Activated T-cell treated with anti-CD3 and anti-CD28 coated beads for 1 hour (primary cell): Measurements from ENCODE around the gene GIMAP2.
"Not testable (repeated sequence)": the region's sequence is repeated elsewhere in the genome, so short reads cannot be mapped to it uniquely, and the experiment has no call there.

ENCODE experiments used
- DNase-seq: peaks from one replicate; pipeline ENCODE4 v3.0.0-alpha.2; 2020; ENCODE audit warnings: low read depth

Gene GIMAP2

GRCh38 chr7:150676854-150677253, 8.7 kb upstream of the GIMAP2 start:
- not testable (repeated sequence) for DNase-seq

- DNase-seq: not testable (repeated sequence)
Observed at GRCh38 chr7:150678601-150679000, 6.9 kb upstream of the GIMAP2 start.

- DNase-seq: not testable (repeated sequence)
Observed at GRCh38 chr7:150680364-150680763, 5.1 kb upstream of the GIMAP2 start.

GRCh38 chr7:150686030-150686631, 625 bp downstream of the GIMAP2 start:
- no peak for DNase-seq

GRCh38 chr7:150688630-150689029, 3.1 kb downstream of the GIMAP2 start:
- DNase-seq: no peak

- DNase-seq: no peak
Observed at GRCh38 chr7:150695654-150696053, 10.1 kb downstream of the GIMAP2 start.

- no peak for DNase-seq
Observed at GRCh38 chr7:150703209-150703608, 17.7 kb downstream of the GIMAP2 start.

GRCh38 chr7:150715293-150715692, 29.8 kb downstream of the GIMAP2 start:
- no peak for DNase-seq

- no peak for DNase-seq
Observed at GRCh38 chr7:150715738-150716137, 30.2 kb downstream of the GIMAP2 start.

- DNase-seq: peak; percentile 58
Observed at GRCh38 chr7:150716368-150716767, 30.9 kb downstream of the GIMAP2 start, which contains the start of gene GIMAP1. Gene GIMAP1 (plus strand): TSS chr7:150716613. CDS start chr7:150719048, 2,435 bp downstream.

GRCh38 chr7:150716939-150717338, 31.4 kb downstream of the GIMAP2 start:
- no peak for DNase-seq

GRCh38 chr7:150717814-150718420, 32.4 kb downstream of the GIMAP2 start:
- no peak for DNase-seq

- no peak for DNase-seq
Observed at GRCh38 chr7:150719436-150719835, 33.9 kb downstream of the GIMAP2 start.

- DNase-seq: no peak
Observed at GRCh38 chr7:150719960-150720891, 34.7 kb downstream of the GIMAP2 start.

GRCh38 chr7:150721970-150722373, 36.5 kb downstream of the GIMAP2 start:
- DNase-seq: no peak

GRCh38 chr7:150722431-150722931, 37.0 kb downstream of the GIMAP2 start:
- no peak for DNase-seq

GRCh38 chr7:150723467-150723866, 38.0 kb downstream of the GIMAP2 start:
- DNase-seq: no peak

- no peak for DNase-seq
Observed at GRCh38 chr7:150727381-150727780, 41.9 kb downstream of the GIMAP2 start.

GRCh38 chr7:150728011-150728410, 42.5 kb downstream of the GIMAP2 start:
- no peak for DNase-seq

- DNase-seq: no peak
Observed at GRCh38 chr7:150728609-150729008, 43.1 kb downstream of the GIMAP2 start.

GRCh38 chr7:150731916-150732315, 46.4 kb downstream of the GIMAP2 start:
- no peak for DNase-seq

- DNase-seq: no peak
Observed at GRCh38 chr7:150732786-150733481, 47.4 kb downstream of the GIMAP2 start.
